Stomach (tissue), 4 donors: ENCODE data around the gene SCTR.

Source experiments
- POLR2AphosphoS5 ChIP-seq, 3 donors: sonication (generic); formaldehyde crosslinking; IDR thresholded peaks; one replicate each; pipeline ENCODE4 v1.6.1; 2016; ENCODE audit warnings: antibody characterized with exemption in 3 of 3
- TF ChIP-seq, protein P1 (sequence below), 7 experiments: fragments of 450-650 bp in 4 of 7; fragments of 200-600 bp in 3 of 7; sonication (generic) in 3 of 7; IDR thresholded peaks; one replicate each; pipeline ENCODE4 v1.5.1; 2016 to 2019; ENCODE audit warnings: antibody characterized with exemption in 7 of 7, control low read depth in 2 of 7, mild to moderate bottlenecking in 1 of 7

DNA sequence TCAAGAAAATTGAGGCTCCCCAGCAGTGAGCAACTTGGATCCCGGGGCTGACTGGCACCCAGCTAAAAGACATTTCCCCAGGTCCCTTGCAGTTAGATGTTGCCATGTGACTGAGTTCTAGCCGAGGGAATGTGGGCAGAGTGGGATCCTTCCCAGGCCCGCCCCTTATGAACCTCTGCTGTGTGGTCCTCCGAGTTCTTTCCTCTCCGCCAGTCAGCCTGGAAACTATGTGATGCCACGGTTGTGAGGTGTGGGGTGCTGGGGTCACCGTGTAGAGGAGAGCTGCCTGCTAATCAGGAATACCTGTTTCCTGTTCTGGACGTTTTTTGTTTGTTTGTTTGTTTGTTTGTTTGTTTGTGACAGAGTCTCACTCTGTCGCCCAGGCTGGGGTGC lies 47.2 kb downstream of the SCTR start:
- TF ChIP-seq, protein P1, sequence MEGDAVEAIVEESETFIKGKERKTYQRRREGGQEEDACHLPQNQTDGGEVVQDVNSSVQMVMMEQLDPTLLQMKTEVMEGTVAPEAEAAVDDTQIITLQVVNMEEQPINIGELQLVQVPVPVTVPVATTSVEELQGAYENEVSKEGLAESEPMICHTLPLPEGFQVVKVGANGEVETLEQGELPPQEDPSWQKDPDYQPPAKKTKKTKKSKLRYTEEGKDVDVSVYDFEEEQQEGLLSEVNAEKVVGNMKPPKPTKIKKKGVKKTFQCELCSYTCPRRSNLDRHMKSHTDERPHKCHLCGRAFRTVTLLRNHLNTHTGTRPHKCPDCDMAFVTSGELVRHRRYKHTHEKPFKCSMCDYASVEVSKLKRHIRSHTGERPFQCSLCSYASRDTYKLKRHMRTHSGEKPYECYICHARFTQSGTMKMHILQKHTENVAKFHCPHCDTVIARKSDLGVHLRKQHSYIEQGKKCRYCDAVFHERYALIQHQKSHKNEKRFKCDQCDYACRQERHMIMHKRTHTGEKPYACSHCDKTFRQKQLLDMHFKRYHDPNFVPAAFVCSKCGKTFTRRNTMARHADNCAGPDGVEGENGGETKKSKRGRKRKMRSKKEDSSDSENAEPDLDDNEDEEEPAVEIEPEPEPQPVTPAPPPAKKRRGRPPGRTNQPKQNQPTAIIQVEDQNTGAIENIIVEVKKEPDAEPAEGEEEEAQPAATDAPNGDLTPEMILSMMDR (IDR thresholded peaks at IDR 0.05), result no peak
- no peak for TF ChIP-seq POLR2AphosphoS5 (IDR thresholded peaks at IDR 0.05)
